HEK293 (cell line): ENCODE measurements around the gene EXOC3.

Experiments
- CTCF ChIA-PET: fragments of 350-600 bp; formaldehyde crosslinking; extraction: SDS; loops from one replicate; lab custom pipeline; 2021; ENCODE audit warnings: antibody characterized with exemption; lab: Yijun Ruan, JAX
- POLR2A ChIA-PET: fragments of 300-600 bp; formaldehyde crosslinking; extraction: SDS; loops from one replicate; lab custom pipeline; 2020; ENCODE audit warnings: antibody characterized with exemption, inconsistent platforms; lab: Yijun Ruan, JAX
- H3K27ac ChIP-seq: fragments of 200-500 bp; sonication (Bioruptor generic); 2 replicates; pipeline ENCODE4 v1.5.1; 2014; ENCODE audit warnings: low read depth, low read length, control low read depth, inconsistent platforms; ENCODE audit errors: extremely low read depth
- H3K36me3 ChIP-seq, 2 experiments: fragments of 200-500 bp in 1 of 2; sonication (Bioruptor generic) in 1 of 2; 1 replicate in 1 of 2; 2 replicates in 1 of 2; pipeline ENCODE4 v1.5.1; 2014 to 2017; ENCODE audit warnings: inconsistent platforms in 2 of 2, low read length in 2 of 2; ENCODE audit not compliant: control insufficient read depth in 2 of 2, insufficient read depth in 1 of 2
- H3K4me1 ChIP-seq: fragments of 200-500 bp; sonication (Bioruptor generic); 2 replicates; pipeline ENCODE4 v1.5.1; 2014; ENCODE audit warnings: mild to moderate bottlenecking, low read length, inconsistent platforms; ENCODE audit not compliant: control insufficient read depth, insufficient read depth
- H3K4me3 ChIP-seq: 2 replicates; pipeline ENCODE4 v1.5.1; 2011; ENCODE audit warnings: low read depth, mild to moderate bottlenecking, control low read depth, low read length, moderate library complexity
- H3K9me3 ChIP-seq: fragments of 200-500 bp; sonication (Bioruptor generic); 2 replicates; pipeline ENCODE4 v1.5.1; 2014; ENCODE audit warnings: low read depth, low read length, inconsistent platforms; ENCODE audit not compliant: control insufficient read depth, insufficient read depth
- HOXD13 ChIP-seq: sonication (generic); formaldehyde crosslinking; IDR thresholded peaks from 2 replicates; pipeline ENCODE4 v1.8.0; 2022; ENCODE audit warnings: missing genetic modification reagents, borderline replicate concordance
- KLF10 ChIP-seq: fragments of 450-650 bp; IDR thresholded peaks from 2 replicates; pipeline ENCODE4 v1.5.1; 2018; ENCODE audit warnings: missing biosample characterization, mild to moderate bottlenecking, missing genetic modification characterization
- KLF16 ChIP-seq: fragments of 450-650 bp; formaldehyde crosslinking; IDR thresholded peaks from 2 replicates; pipeline ENCODE4 v1.5.1; 2017; ENCODE audit warnings: missing biosample characterization, missing genetic modification characterization
- MZF1 ChIP-seq: fragments of 450-650 bp; formaldehyde crosslinking; IDR thresholded peaks from 2 replicates; pipeline ENCODE4 v1.5.1; 2017; ENCODE audit warnings: missing biosample characterization, missing genetic modification characterization, borderline replicate concordance
- SCRT1 ChIP-seq: fragments of 450-650 bp; formaldehyde crosslinking; IDR thresholded peaks from 2 replicates; pipeline ENCODE4 v1.5.1; 2016; ENCODE audit warnings: missing biosample characterization, missing genetic modification characterization, borderline replicate concordance
- SP2 ChIP-seq: fragments of 450-650 bp; formaldehyde crosslinking; IDR thresholded peaks from 2 replicates; pipeline ENCODE4 v1.5.1; 2016; ENCODE audit warnings: missing biosample characterization, missing genetic modification characterization
- ZBTB21 ChIP-seq: fragments of 450-650 bp; formaldehyde crosslinking; IDR thresholded peaks from 2 replicates; pipeline ENCODE4 v1.5.1; 2017; ENCODE audit warnings: missing biosample characterization, missing genetic modification characterization
- ZBTB6 ChIP-seq: fragments of 450-650 bp; formaldehyde crosslinking; IDR thresholded peaks from 2 replicates; pipeline ENCODE4 v1.5.1; 2017; ENCODE audit warnings: missing biosample characterization, missing genetic modification characterization
- ZBTB8A ChIP-seq: fragments of 450-650 bp; formaldehyde crosslinking; IDR thresholded peaks from 2 replicates; pipeline ENCODE4 v1.5.1; 2016; ENCODE audit warnings: missing biosample characterization, missing genetic modification characterization
- ZIC2 ChIP-seq: fragments of 450-650 bp; formaldehyde crosslinking; IDR thresholded peaks from 2 replicates; pipeline ENCODE4 v1.5.1; 2016; ENCODE audit warnings: missing biosample characterization, missing genetic modification characterization
- ZNF169 ChIP-seq: fragments of 450-650 bp; formaldehyde crosslinking; IDR thresholded peaks from 2 replicates; pipeline ENCODE4 v1.5.1; 2016; ENCODE audit warnings: missing biosample characterization, missing genetic modification characterization
- ZNF2 ChIP-seq: fragments of 450-650 bp; formaldehyde crosslinking; IDR thresholded peaks from 2 replicates; pipeline ENCODE4 v1.5.1; 2016; ENCODE audit warnings: missing biosample characterization, missing genetic modification characterization
- ZNF211 ChIP-seq: fragments of 450-650 bp; formaldehyde crosslinking; IDR thresholded peaks from 2 replicates; pipeline ENCODE4 v1.5.1; 2016; ENCODE audit warnings: low read depth, missing biosample characterization, missing genetic modification characterization
- ZNF214 ChIP-seq: fragments of 450-650 bp; formaldehyde crosslinking; IDR thresholded peaks from 2 replicates; pipeline ENCODE4 v1.5.1; 2017; ENCODE audit warnings: missing biosample characterization, mild to moderate bottlenecking, missing genetic modification characterization, borderline replicate concordance
- ZNF280C ChIP-seq: fragments of 450-650 bp; formaldehyde crosslinking; IDR thresholded peaks from 2 replicates; pipeline ENCODE4 v1.5.1; 2016; ENCODE audit warnings: missing biosample characterization, missing genetic modification characterization
- ZNF354C ChIP-seq: fragments of 450-650 bp; formaldehyde crosslinking; IDR thresholded peaks from 2 replicates; pipeline ENCODE4 v1.5.1; 2016; ENCODE audit warnings: missing biosample characterization, missing genetic modification characterization, low read depth, borderline replicate concordance
- ZNF529 ChIP-seq: fragments of 450-650 bp; formaldehyde crosslinking; IDR thresholded peaks from 2 replicates; pipeline ENCODE4 v1.5.1; 2017; ENCODE audit warnings: missing genetic modification characterization, missing biosample characterization; ENCODE audit not compliant: insufficient replicate concordance
- ZNF560 ChIP-seq: fragments of 450-650 bp; formaldehyde crosslinking; IDR thresholded peaks from 2 replicates; pipeline ENCODE4 v1.5.1; 2017; ENCODE audit warnings: missing biosample characterization, missing genetic modification characterization, borderline replicate concordance
- ZNF585B ChIP-seq: fragments of 450-650 bp; formaldehyde crosslinking; IDR thresholded peaks from 2 replicates; pipeline ENCODE4 v1.5.1; 2016; ENCODE audit warnings: missing biosample characterization, missing genetic modification characterization
- ZNF624 ChIP-seq: fragments of 450-650 bp; formaldehyde crosslinking; IDR thresholded peaks from 2 replicates; pipeline ENCODE4 v1.5.1; 2017; ENCODE audit warnings: missing biosample characterization, missing genetic modification characterization
- ZNF645 ChIP-seq: fragments of 450-650 bp; formaldehyde crosslinking; IDR thresholded peaks from 2 replicates; pipeline ENCODE4; 2016; ENCODE audit warnings: missing biosample characterization, missing genetic modification characterization
- ZNF654 ChIP-seq: fragments of 450-650 bp; formaldehyde crosslinking; IDR thresholded peaks from 2 replicates; pipeline ENCODE4 v1.5.1; 2016; ENCODE audit warnings: low read depth, missing biosample characterization, missing genetic modification characterization
- ZNF747 ChIP-seq: fragments of 450-650 bp; formaldehyde crosslinking; IDR thresholded peaks from 2 replicates; pipeline ENCODE4 v1.5.1; 2016; ENCODE audit warnings: missing biosample characterization, missing genetic modification characterization

Gene EXOC3

GRCh38 chr5:428219-428618 lies 14.8 kb upstream of the EXOC3 start:
- ChIA-PET CTCF (interaction anchor here (0.7 to 7.3 kb wide), 4 partner anchors 9 to 109 kb away, joined by 3 to 137 read pairs (median 7); partner anchors contain the start of gene AHRR), POLR2A (no interaction called here)
- Histone ChIP-seq H3K4me1 (0 out of 2 replicates have a peak, but pooled peaks cover 2% of the 10 kb centered on the region), H3K9me3 (no peaks in the 10 kb centered on the region), H3K27ac (no peak overlapping the region), H3K4me3 (no peak overlapping the region), H3K36me3 (peaks cover 0 to 49% of the 10 kb centered on the region in 2 experiments; a peak in 2 of 3 replicates)
- TF ChIP-seq KLF10 (tag by site-specific recombination): no peak
- TF ChIP-seq MZF1: no peak
- TF ChIP-seq ZBTB21: no peak
- TF ChIP-seq KLF16: no peak
- no peak for TF ChIP-seq ZNF529 (tag by site-specific recombination)
- TF ChIP-seq ZNF585B (tag by site-specific recombination): no peak
- no peak for TF ChIP-seq ZNF169
- TF ChIP-seq ZNF211 (tag by site-specific recombination): no peak
- TF ChIP-seq ZNF747 (tag by site-specific recombination): no peak
- TF ChIP-seq SP2 (tag by site-specific recombination): no peak
- TF ChIP-seq ZNF354C: no peak
- TF ChIP-seq ZNF654 (tag by site-specific recombination): no peak
- TF ChIP-seq ZNF214 (tag by site-specific recombination): no peak
- TF ChIP-seq ZBTB6 (tag by site-specific recombination): no peak
- TF ChIP-seq ZNF280C (tag by site-specific recombination): no peak
- no peak for TF ChIP-seq SCRT1 (tag by site-specific recombination)
- TF ChIP-seq ZNF645 (tag by site-specific recombination): no peak

- ChIA-PET POLR2A (no interaction called here), CTCF (interaction anchor here (0.6 to 7.3 kb wide), 6 partner anchors 8 to 110 kb away, joined by 3 to 137 read pairs (median 4); partner anchors contain the start of gene AHRR)
- H3K4me1 ChIP-seq: 0 out of 2 replicates have a peak, but pooled peaks cover 2% of the 10 kb centered on the region
- H3K9me3 ChIP-seq: no peaks in the 10 kb centered on the region
- no peak overlapping the region for H3K4me3 ChIP-seq
- no peak overlapping the region for H3K27ac ChIP-seq
- H3K36me3 ChIP-seq: peaks cover 0 to 44% of the 10 kb centered on the region in 2 experiments; a peak in 2 of 3 replicates
- TF ChIP-seq ZBTB8A (tag by site-specific recombination): no peak
- no peak for TF ChIP-seq MZF1
- TF ChIP-seq HOXD13 (CRISPR knock-in tag): no peak
- no peak for TF ChIP-seq ZIC2
- no peak for TF ChIP-seq ZNF624 (tag by site-specific recombination)
- no peak for TF ChIP-seq ZNF529 (tag by site-specific recombination)
- TF ChIP-seq ZNF2 (tag by site-specific recombination): no peak
- TF ChIP-seq ZNF560 (tag by site-specific recombination): no peak
Measured at GRCh38 chr5:428754-429452, 14.1 kb upstream of the EXOC3 start.
